ENCODE measurements around the gene MGRN1. TPM values are rescaled to one million over a fixed set of nuclear protein-coding genes. Genes with fewer than 3 reads are reported as not detected.

MGRN1 gene
- total RNA-seq, 1 experiment from 2014 or later, result 105 TPM

GRCh38 chr16:4683255-4684057 lies 58.8 kb downstream of the MGRN1 start:
- BruUV-seq (replicated peaks), result no TSS peak
- intact Hi-C loops (cut with micrococcal nuclease; ENCODE audit: unreplicated experiment), result no loop called here
- H3K27me3 Mint-ChIP-seq (ENCODE audit: unreplicated experiment), result no peaks in the 10 kb centered on the region

DNA sequence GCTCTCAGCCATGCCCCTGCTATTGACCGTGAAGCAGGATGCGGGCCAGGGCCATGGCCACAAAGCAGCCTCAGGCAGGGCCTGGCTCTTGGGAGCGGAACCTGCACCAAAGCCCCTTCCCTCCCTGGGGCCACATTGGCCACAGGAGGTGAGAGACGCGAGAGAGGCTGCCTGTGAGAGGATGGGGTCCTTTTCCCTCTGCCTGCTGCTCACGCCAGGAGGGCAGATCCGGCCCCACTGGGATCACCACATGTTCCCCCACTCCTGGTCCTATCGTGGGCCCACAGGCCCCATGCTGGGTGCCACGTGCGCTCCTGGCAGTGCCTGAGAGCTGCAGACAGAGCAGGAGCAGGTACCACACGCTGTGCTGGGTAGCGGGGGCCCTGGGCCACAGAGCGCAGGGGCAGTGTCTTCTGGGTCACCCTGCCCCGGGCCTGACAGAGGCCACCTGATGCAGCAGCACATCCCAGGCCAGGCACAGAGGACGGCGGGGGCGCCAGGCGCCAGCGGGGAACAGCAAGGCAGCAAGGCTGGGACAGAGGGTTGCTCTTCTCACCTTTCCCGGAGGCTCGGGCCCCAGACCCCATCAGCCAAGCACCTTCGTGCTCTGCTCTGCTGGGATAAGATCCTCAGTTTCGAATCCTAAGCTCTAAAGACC lies 59.6 kb downstream of the MGRN1 start:
- intact Hi-C loops (cut with micrococcal nuclease; ENCODE audit: unreplicated experiment), result no loop called here
- H3K27me3 Mint-ChIP-seq (ENCODE audit: unreplicated experiment), result no peaks in the 10 kb centered on the region
- no TSS peak for BruUV-seq (replicated peaks)
- H3K9me3 Mint-ChIP-seq (ENCODE audit: low read depth, unreplicated experiment), result no peaks in the 10 kb centered on the region
- no peak for DNase-seq
- CTCF ChIA-PET, result interaction anchor here (0.6 kb wide), 1 partner anchor 432 kb away, joined by 3 read pairs; no protein-coding TSS in a partner anchor
- H3K4me3 Mint-ChIP-seq (ENCODE audit: low read depth, unreplicated experiment), result no peak overlapping the region
- peaks cover 73% of the 10 kb centered on the region for H3K36me3 Mint-ChIP-seq (ENCODE audit: insufficient read depth, unreplicated experiment)
- TF ChIP-seq, protein P1, sequence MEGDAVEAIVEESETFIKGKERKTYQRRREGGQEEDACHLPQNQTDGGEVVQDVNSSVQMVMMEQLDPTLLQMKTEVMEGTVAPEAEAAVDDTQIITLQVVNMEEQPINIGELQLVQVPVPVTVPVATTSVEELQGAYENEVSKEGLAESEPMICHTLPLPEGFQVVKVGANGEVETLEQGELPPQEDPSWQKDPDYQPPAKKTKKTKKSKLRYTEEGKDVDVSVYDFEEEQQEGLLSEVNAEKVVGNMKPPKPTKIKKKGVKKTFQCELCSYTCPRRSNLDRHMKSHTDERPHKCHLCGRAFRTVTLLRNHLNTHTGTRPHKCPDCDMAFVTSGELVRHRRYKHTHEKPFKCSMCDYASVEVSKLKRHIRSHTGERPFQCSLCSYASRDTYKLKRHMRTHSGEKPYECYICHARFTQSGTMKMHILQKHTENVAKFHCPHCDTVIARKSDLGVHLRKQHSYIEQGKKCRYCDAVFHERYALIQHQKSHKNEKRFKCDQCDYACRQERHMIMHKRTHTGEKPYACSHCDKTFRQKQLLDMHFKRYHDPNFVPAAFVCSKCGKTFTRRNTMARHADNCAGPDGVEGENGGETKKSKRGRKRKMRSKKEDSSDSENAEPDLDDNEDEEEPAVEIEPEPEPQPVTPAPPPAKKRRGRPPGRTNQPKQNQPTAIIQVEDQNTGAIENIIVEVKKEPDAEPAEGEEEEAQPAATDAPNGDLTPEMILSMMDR (IDR thresholded peaks at IDR 0.05; ENCODE audit: unreplicated experiment), result no peak
- H3K4me1 Mint-ChIP-seq (ENCODE audit: low read depth, unreplicated experiment), result peaks cover 4% of the 10 kb centered on the region
- H3K27ac Mint-ChIP-seq (ENCODE audit: unreplicated experiment), result no peak overlapping the region

More at GRCh38 chr16:4683255-4684057, 58.8 kb downstream of the MGRN1 start:
- no peaks in the 10 kb centered on the region for H3K9me3 Mint-ChIP-seq (ENCODE audit: low read depth, unreplicated experiment)
- TF ChIP-seq, protein P1 (IDR thresholded peaks at IDR 0.05; ENCODE audit: unreplicated experiment), result no peak
- H3K4me1 Mint-ChIP-seq (ENCODE audit: low read depth, unreplicated experiment), result peaks cover 11% of the 10 kb centered on the region
- no peak overlapping the region for H3K27ac Mint-ChIP-seq (ENCODE audit: unreplicated experiment)
- CTCF ChIA-PET, result interaction anchor here (0.6 to 0.7 kb wide), 2 partner anchors 288 to 431 kb away, joined by 3 to 5 read pairs; no protein-coding TSS in a partner anchor
- H3K36me3 Mint-ChIP-seq (ENCODE audit: insufficient read depth, unreplicated experiment), result peaks cover 68% of the 10 kb centered on the region
- DNase-seq, result no peak
- no peak overlapping the region for H3K4me3 Mint-ChIP-seq (ENCODE audit: low read depth, unreplicated experiment)

- no peak for DNase-seq
- intact Hi-C loops (cut with micrococcal nuclease; ENCODE audit: unreplicated experiment), result no loop called here
- no TSS peak for BruUV-seq (replicated peaks)
- no peaks in the 10 kb centered on the region for H3K9me3 Mint-ChIP-seq (ENCODE audit: low read depth, unreplicated experiment)
- CTCF ChIA-PET, result no interaction called here
- no peak overlapping the region for H3K27ac Mint-ChIP-seq (ENCODE audit: unreplicated experiment)
- H3K4me3 Mint-ChIP-seq (ENCODE audit: low read depth, unreplicated experiment), result no peak overlapping the region
- H3K4me1 Mint-ChIP-seq (ENCODE audit: low read depth, unreplicated experiment), result no peaks in the 10 kb centered on the region
- no peaks in the 10 kb centered on the region for H3K27me3 Mint-ChIP-seq (ENCODE audit: unreplicated experiment)
- TF ChIP-seq, protein P1 (IDR thresholded peaks at IDR 0.05; ENCODE audit: unreplicated experiment), result no peak
- H3K36me3 Mint-ChIP-seq (ENCODE audit: insufficient read depth, unreplicated experiment), result peaks cover 73% of the 10 kb centered on the region
Measured at GRCh38 chr16:4684763-4685162, 60.1 kb downstream of the MGRN1 start.

- no peaks in the 10 kb centered on the region for H3K9me3 Mint-ChIP-seq (ENCODE audit: low read depth, unreplicated experiment)
Measured at GRCh38 chr16:4685292-4685691, 60.7 kb downstream of the MGRN1 start.

More at GRCh38 chr16:4685292-4685691, 60.7 kb downstream of the MGRN1 start:
- no peaks in the 10 kb centered on the region for H3K27me3 Mint-ChIP-seq (ENCODE audit: unreplicated experiment)
- TF ChIP-seq, protein P1 (IDR thresholded peaks at IDR 0.05; ENCODE audit: unreplicated experiment), result no peak
- no TSS peak for BruUV-seq (replicated peaks)
- H3K27ac Mint-ChIP-seq (ENCODE audit: unreplicated experiment), result no peak overlapping the region
- DNase-seq, result no peak
- CTCF ChIA-PET, result no interaction called here
- intact Hi-C loops (cut with micrococcal nuclease; ENCODE audit: unreplicated experiment), result no loop called here
- no peak overlapping the region for H3K4me3 Mint-ChIP-seq (ENCODE audit: low read depth, unreplicated experiment)
- H3K36me3 Mint-ChIP-seq (ENCODE audit: insufficient read depth, unreplicated experiment), result peaks cover 73% of the 10 kb centered on the region
- H3K4me1 Mint-ChIP-seq (ENCODE audit: low read depth, unreplicated experiment), result no peaks in the 10 kb centered on the region
